DND-41 (cell line): ENCODE data around the gene CTTNBP2.

Experiments
- EZH2 ChIP-seq: IDR thresholded peaks from 3 replicates; pipeline ENCODE4 v1.6.1; 2012; ENCODE audit warnings: borderline replicate concordance, low read depth, mild to moderate bottlenecking, moderate library complexity, low read length, inconsistent platforms; ENCODE audit not compliant: severe bottlenecking
- TF ChIP-seq, protein P1 (sequence below): IDR thresholded peaks from 2 replicates; pipeline ENCODE4 v1.5.1; 2012; ENCODE audit warnings: borderline replicate concordance, low read length, moderate library complexity, mild to moderate bottlenecking; ENCODE audit not compliant: poor library complexity, severe bottlenecking; ENCODE audit errors: extremely low read depth

DNA sequence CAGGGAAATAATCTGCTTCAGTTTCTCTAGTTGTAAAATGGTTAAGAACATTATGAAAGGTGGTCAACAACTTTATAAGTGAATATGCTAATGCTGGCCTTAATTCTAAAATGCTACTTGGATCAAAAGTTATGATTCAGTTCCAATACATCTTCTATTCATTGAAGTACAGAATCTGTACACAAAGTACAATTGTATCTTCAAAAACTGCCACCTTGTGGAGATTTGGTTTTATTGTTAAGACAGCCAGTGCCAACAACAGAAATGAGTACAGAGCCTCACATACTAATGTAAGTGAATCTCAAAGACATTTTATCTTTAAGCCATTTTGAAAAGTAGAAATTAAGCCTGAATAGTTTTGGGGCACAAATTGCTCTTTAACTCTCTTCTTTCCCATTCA, 199.4 kb downstream of the CTTNBP2 start:
- TF ChIP-seq, protein P1, sequence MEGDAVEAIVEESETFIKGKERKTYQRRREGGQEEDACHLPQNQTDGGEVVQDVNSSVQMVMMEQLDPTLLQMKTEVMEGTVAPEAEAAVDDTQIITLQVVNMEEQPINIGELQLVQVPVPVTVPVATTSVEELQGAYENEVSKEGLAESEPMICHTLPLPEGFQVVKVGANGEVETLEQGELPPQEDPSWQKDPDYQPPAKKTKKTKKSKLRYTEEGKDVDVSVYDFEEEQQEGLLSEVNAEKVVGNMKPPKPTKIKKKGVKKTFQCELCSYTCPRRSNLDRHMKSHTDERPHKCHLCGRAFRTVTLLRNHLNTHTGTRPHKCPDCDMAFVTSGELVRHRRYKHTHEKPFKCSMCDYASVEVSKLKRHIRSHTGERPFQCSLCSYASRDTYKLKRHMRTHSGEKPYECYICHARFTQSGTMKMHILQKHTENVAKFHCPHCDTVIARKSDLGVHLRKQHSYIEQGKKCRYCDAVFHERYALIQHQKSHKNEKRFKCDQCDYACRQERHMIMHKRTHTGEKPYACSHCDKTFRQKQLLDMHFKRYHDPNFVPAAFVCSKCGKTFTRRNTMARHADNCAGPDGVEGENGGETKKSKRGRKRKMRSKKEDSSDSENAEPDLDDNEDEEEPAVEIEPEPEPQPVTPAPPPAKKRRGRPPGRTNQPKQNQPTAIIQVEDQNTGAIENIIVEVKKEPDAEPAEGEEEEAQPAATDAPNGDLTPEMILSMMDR = peak; percentile 67
- no peak for TF ChIP-seq EZH2
